ENCODE results near the gene AKT1. TPM values are rescaled to one million over a fixed set of nuclear protein-coding genes. Genes with fewer than 3 reads are reported as not detected.
"Not testable (repeated sequence)": the region's sequence is repeated elsewhere in the genome, so short reads cannot be mapped to it uniquely, and the experiment has no call there.

AKT1 gene
- total RNA-seq, 6 experiments from 2014 or later: 66.7 to 92.1 (median 83.9) TPM

DNA sequence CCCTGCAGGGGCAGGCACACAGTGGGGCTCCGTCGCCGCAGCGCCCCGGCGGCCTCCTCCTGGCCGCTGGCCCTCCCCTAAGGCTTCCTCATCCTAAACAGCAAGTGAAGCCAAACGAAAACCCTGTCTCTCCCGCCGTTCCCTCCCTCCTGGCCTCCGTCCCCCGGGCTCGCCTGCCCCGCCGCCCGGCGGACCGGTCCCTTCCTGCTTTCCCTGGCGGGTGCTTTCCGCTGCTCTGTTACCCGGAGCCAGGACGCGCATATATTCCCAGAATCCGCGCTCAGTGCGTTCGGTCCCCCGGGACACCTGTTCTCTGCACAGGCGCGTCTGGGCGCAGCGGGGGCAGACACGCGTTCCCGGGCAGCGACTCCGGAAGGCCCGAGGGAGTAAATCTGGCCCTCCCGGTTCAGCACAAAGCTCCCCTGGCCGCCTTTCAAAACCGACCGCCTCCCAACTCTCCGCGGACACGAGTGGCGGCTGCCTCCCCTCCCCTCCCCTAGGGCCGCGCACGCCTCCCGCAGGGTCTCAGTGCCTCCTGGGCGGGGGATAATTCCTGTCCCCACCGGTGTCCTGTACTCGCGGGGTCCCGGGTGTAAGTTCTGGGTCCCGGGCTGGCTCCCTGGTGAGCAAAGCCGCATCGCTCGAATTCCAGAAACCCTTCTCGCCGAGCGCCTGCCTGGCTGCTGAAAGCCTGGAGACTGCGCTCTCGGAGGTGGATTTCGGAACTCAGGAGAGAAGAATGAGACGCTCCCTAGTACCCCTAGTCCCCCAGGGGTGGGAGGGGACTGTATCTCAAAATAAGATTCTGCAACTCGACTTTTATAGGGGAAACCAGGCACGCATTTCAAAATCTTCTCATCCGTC is 48.1 kb upstream of the AKT1 start:
- H3K4me3 ChIP-seq: peak overlapping the region; percentile 15 to 29 (median 16)
- peak in 1 of 3 donors; percentile 56 for DNase-seq
- no peak overlapping the region for H3K27ac ChIP-seq
- H3K36me3 ChIP-seq: no peaks in the 10 kb centered on the region
- peak; percentile 44 to 87 (median 66) for ATAC-seq
- H3K9me3 ChIP-seq: no peaks in the 10 kb centered on the region
- TF ChIP-seq POLR2A (IDR thresholded peaks at IDR 0.05): no peak
- TF ChIP-seq, protein P1, sequence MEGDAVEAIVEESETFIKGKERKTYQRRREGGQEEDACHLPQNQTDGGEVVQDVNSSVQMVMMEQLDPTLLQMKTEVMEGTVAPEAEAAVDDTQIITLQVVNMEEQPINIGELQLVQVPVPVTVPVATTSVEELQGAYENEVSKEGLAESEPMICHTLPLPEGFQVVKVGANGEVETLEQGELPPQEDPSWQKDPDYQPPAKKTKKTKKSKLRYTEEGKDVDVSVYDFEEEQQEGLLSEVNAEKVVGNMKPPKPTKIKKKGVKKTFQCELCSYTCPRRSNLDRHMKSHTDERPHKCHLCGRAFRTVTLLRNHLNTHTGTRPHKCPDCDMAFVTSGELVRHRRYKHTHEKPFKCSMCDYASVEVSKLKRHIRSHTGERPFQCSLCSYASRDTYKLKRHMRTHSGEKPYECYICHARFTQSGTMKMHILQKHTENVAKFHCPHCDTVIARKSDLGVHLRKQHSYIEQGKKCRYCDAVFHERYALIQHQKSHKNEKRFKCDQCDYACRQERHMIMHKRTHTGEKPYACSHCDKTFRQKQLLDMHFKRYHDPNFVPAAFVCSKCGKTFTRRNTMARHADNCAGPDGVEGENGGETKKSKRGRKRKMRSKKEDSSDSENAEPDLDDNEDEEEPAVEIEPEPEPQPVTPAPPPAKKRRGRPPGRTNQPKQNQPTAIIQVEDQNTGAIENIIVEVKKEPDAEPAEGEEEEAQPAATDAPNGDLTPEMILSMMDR (IDR thresholded peaks at IDR 0.05): no peak
- intact Hi-C loops (cut with DNase I): no loop called here
- peaks cover 0 to 11% (median 4%) of the 10 kb centered on the region in 4 donors for H3K4me1 ChIP-seq
- peaks cover 0 to 15% of the 10 kb centered on the region in 2 donors for H3K27me3 ChIP-seq
- 2% methylated on average over 27 of the region's 69 CpGs for WGBS (ENCODE audit: insufficient coverage, low coverage, low lambda C conversion rate, missing lambda C conversion rate)

DNA sequence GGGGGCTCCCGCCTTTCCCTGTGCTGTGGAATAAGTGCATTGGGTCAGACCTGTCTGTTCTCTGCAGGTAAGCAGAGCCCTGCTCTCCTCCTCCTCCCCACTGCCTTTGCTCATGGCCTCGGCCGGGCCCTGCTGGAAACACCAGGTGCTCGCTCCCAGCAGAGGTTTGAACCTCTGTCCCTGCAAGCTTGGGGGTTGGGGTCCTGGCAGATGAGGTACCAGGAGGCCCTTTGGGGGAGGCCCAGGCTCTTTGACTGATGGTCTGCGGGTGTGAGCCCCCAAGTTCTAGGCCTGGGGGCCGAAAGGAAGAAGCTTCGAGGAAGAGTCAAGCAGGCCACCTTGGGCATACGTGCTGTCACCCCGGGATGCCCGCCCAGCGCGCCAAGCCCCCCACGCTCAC is 47.5 kb upstream of the AKT1 start:
- Histone ChIP-seq H3K27me3 (peaks cover 0 to 15% of the 10 kb centered on the region in 2 donors), H3K9me3 (no peaks in the 10 kb centered on the region), H3K4me1 (peaks cover 0 to 11% (median 4%) of the 10 kb centered on the region in 4 donors), H3K27ac (no peak overlapping the region), H3K36me3 (no peaks in the 10 kb centered on the region), H3K4me3 (peak overlapping the region in 1 of 3 donors; percentile 29)
- peak in 1 of 4 donors; percentile 18 for ATAC-seq
- peak in 1 of 3 donors; percentile 39 for DNase-seq
- WGBS (ENCODE audit: insufficient coverage, low coverage, low lambda C conversion rate, missing lambda C conversion rate): 0% methylated on average over 1 of the region's 13 CpGs
- intact Hi-C loops (cut with DNase I): no loop called here
- no peak for TF ChIP-seq POLR2A (IDR thresholded peaks at IDR 0.05)
- TF ChIP-seq, protein P1 (IDR thresholded peaks at IDR 0.05): no peak

DNA sequence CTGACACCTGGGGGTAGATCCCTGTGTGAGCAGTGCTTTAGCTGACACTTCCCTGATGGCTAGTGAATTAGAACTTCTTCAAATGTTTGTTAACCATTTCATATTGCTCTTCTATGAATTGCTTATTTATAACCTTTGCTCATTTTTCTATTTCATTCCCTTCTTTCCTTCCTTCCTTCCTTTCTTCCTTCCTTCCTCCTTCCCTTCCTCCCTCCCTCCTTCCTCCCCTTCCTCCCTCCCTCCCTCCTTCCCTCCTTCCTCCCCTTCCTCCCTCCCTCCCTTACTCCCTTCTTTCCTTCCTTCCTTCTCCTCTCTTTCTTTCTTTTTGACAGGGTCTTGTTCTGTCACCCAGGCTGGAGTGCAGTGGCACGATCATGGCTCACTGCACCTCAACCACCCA is 46.2 kb upstream of the AKT1 start:
- peaks cover 0 to 15% of the 10 kb centered on the region in 2 donors for H3K27me3 ChIP-seq
- intact Hi-C loops (cut with DNase I): no loop called here
- H3K36me3 ChIP-seq: no peaks in the 10 kb centered on the region
- H3K4me1 ChIP-seq: peaks cover 0 to 11% (median 4%) of the 10 kb centered on the region in 4 donors
- no peak overlapping the region for H3K4me3 ChIP-seq
- H3K27ac ChIP-seq: no peak overlapping the region
- no peaks in the 10 kb centered on the region for H3K9me3 ChIP-seq
- TF ChIP-seq POLR2A (IDR thresholded peaks at IDR 0.05): no peak
- TF ChIP-seq, protein P1 (IDR thresholded peaks at IDR 0.05): no peak
- no peak for ATAC-seq
- DNase-seq: no peak
- 100% methylated on average over 1 of the region's 1 CpG for WGBS (ENCODE audit: insufficient coverage, low coverage, low lambda C conversion rate, missing lambda C conversion rate)

DNA sequence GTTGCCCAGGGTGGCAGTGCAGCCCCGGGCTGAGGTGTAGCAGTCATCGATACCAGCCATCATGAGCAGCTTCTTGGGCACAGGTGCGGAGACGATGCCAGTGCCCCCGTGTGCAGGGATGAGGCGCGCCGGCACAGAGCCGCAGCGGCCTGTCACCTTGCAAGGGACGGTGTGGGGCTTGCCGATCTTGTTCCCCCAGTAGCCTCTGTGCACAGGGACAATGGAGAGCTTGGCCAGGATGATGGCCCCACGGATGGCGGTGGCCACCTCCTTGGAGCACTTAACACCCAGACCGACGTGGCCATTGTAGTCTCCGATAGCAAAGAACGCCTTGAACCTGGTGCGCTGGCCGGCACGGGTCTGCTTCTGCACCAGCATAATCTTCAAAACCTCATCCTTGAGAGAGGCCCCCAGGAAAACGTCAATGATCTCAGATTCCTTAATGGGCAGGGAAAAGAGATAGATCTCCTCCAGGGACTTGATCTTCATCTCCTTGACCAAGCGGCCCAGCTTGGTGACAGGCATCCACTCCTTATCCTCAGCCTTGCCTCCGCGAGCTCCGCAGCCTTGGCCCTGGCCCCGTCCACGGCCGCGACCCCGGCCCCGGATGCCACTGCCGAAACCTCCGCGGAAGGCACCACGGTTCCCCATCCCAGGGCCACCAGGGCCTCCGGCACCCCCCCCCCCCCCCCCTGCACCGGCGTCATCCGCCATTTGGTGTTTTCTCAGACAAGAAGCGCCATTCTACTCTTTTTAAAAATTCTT is 40.8 kb upstream of the AKT1 start:
- ATAC-seq; H3K9me3 ChIP-seq; DNase-seq; H3K27ac ChIP-seq; H3K27me3 ChIP-seq; H3K4me3 ChIP-seq; H3K4me1 ChIP-seq; H3K36me3 ChIP-seq; intact Hi-C loops (cut with DNase I): not testable (repeated sequence)
- 100% methylated on average over 2 of the region's 41 CpGs for WGBS (ENCODE audit: insufficient coverage, low coverage, low lambda C conversion rate, missing lambda C conversion rate)
